H1 (cell line): ENCODE data around the gene RGS17. TPM values are rescaled to one million over a fixed set of nuclear protein-coding genes. Genes with fewer than 3 reads are reported as not detected.

ENCODE experiments used
- CTCF ChIA-PET: fragments of 300-600 bp; sonication (Branson Sonifier 250); formaldehyde crosslinking; loops from one replicate; lab custom pipeline; 2021; ENCODE audit not compliant: partially characterized antibody; lab: Charles Lee
- POLR2A ChIA-PET: fragments of 300-600 bp; sonication (Branson Sonifier 250); formaldehyde crosslinking; loops from one replicate; lab custom pipeline; 2021; ENCODE audit warnings: inconsistent platforms; ENCODE audit not compliant: partially characterized antibody; lab: Charles Lee
- DNase-seq, 2 experiments: peaks; one replicate each; pipeline versions ENCODE4 v3.0.0 to v3.0.0-alpha.2; 2010 to 2022; ENCODE audit warnings: low spot score in 2 of 2, low read depth in 1 of 2, mixed read lengths in 1 of 2
- FAIRE-seq: peaks from 2 replicates; lab custom pipeline; 2011; peaks lifted over from hg19 to GRCh38; lab: Jason Lieb, UNC
- H2AFZ ChIP-seq: 2 replicates; pipeline ENCODE4 v1.8.1; 2012; ENCODE audit warnings: low read length, inconsistent platforms
- H2AK5ac ChIP-seq: 2 replicates; pipeline ENCODE4 v1.6.1; 2013; ENCODE audit warnings: low read depth, low read length
- H2BK120ac ChIP-seq: replicated peaks from 2 replicates; pipeline ENCODE3; 2013; ENCODE audit warnings: low read depth, low read length, inconsistent platforms
- H2BK12ac ChIP-seq: 2 replicates; pipeline ENCODE4 v1.6.1; 2013; ENCODE audit warnings: low read depth, low read length
- H2BK15ac ChIP-seq: 2 replicates; pipeline ENCODE4 v1.6.1; 2013; ENCODE audit warnings: low read length
- H2BK20ac ChIP-seq: 2 replicates; pipeline ENCODE4 v1.6.1; 2013; ENCODE audit warnings: low read length
- H2BK5ac ChIP-seq: 2 replicates; pipeline ENCODE4 v1.6.1; 2013; ENCODE audit warnings: low read depth, low read length
- H3K14ac ChIP-seq: 2 replicates; pipeline ENCODE4 v1.6.1; 2013; ENCODE audit warnings: inconsistent platforms; ENCODE audit not compliant: insufficient read length
- H3K18ac ChIP-seq: 2 replicates; pipeline ENCODE4 v1.6.1; 2013; ENCODE audit warnings: low read length; ENCODE audit errors: extremely low read depth
- H3K23ac ChIP-seq: 2 replicates; pipeline ENCODE4 v1.6.1; 2013; ENCODE audit warnings: inconsistent platforms; ENCODE audit not compliant: insufficient read length
- H3K23me2 ChIP-seq: 2 replicates; pipeline ENCODE4 v1.6.1; 2013; ENCODE audit warnings: low read depth, low read length
- H3K27ac ChIP-seq: 2 replicates; pipeline ENCODE4 v1.6.1; 2011; ENCODE audit warnings: low read depth, low read length, inconsistent platforms
- H3K27me3 ChIP-seq, 4 experiments: replicated peaks in 1 of 4; 1 replicate in 1 of 4; 2 replicates in 3 of 4; pipeline versions ENCODE4 v1.6.1 to v1.8.1; 2011 to 2013; ENCODE audit warnings: low read length in 3 of 4, mild to moderate bottlenecking in 3 of 4, inconsistent platforms in 2 of 4, mixed read lengths in 2 of 4, moderate library complexity in 1 of 4; ENCODE audit not compliant: control insufficient read depth in 3 of 4, insufficient read depth in 3 of 4; ENCODE audit errors: extremely low read depth in 1 of 4
- H3K36me3 ChIP-seq, 4 experiments: 2 replicates each; pipeline versions ENCODE4 v1.6.1 to v1.8.1; 2011 to 2013; ENCODE audit warnings: mild to moderate bottlenecking in 4 of 4, low read length in 3 of 4, moderate library complexity in 2 of 4, control low read depth in 1 of 4, inconsistent platforms in 1 of 4; ENCODE audit not compliant: insufficient read depth in 4 of 4, control insufficient read depth in 2 of 4
- H3K4ac ChIP-seq: replicated peaks from 2 replicates; pipeline ENCODE3; 2013; ENCODE audit warnings: low read length, low read depth, mixed read lengths, inconsistent platforms; ENCODE audit not compliant: insufficient read length
- H3K4me1 ChIP-seq, 4 experiments: replicated peaks in 1 of 4; 1 replicate in 1 of 4; 2 replicates in 3 of 4; pipeline versions ENCODE4 v1.6.1 to v1.8.1; 2011 to 2013; ENCODE audit warnings: low read length in 3 of 4, inconsistent platforms in 2 of 4, mixed read lengths in 1 of 4; ENCODE audit not compliant: insufficient read depth in 4 of 4, control insufficient read depth in 3 of 4
- H3K4me2 ChIP-seq, 2 experiments: 2 replicates each; pipeline versions ENCODE4 v1.6.1 to v1.8.1; 2011 to 2013; ENCODE audit warnings: low read depth in 2 of 2, low read length in 2 of 2, control low read depth in 1 of 2, inconsistent platforms in 1 of 2, mild to moderate bottlenecking in 1 of 2; ENCODE audit not compliant: insufficient read depth in 1 of 2
- H3K4me3 ChIP-seq, 4 experiments: fragments of 200-600, 300-600 bp in 1 of 4; sonication (generic), shearing (Covaris generic), sonication (Bioruptor Twin) in 1 of 4; 2 replicates each; pipeline versions ENCODE4 v1.5.1 to v1.8.1; 2011 to 2016; ENCODE audit warnings: low read length in 4 of 4, low read depth in 3 of 4, control low read depth in 2 of 4, inconsistent platforms in 2 of 4, mild to moderate bottlenecking in 2 of 4, mixed read lengths in 1 of 4, moderate library complexity in 1 of 4; ENCODE audit not compliant: insufficient read depth in 2 of 4; ENCODE audit errors: extremely low read depth in 1 of 4
- H3K56ac ChIP-seq: replicated peaks from 2 replicates; pipeline ENCODE3; 2013; ENCODE audit warnings: low read depth, mild to moderate bottlenecking, mixed read lengths, low read length, inconsistent platforms; ENCODE audit not compliant: insufficient read length
- H3K79me1 ChIP-seq: 2 replicates; pipeline ENCODE4 v1.6.1; 2013; ENCODE audit warnings: low read depth, low read length, control low read depth
- H3K79me2 ChIP-seq, 2 experiments: 2 replicates each; pipeline versions ENCODE4 v1.6.1 to v1.8.1; 2012 to 2013; ENCODE audit warnings: low read length in 2 of 2, mild to moderate bottlenecking in 2 of 2, inconsistent platforms in 1 of 2; ENCODE audit not compliant: insufficient read depth in 2 of 2, control insufficient read depth in 1 of 2
- H3K9ac ChIP-seq, 4 experiments: replicated peaks in 1 of 4; 1 replicate in 1 of 4; 2 replicates in 3 of 4; pipeline versions ENCODE4 v1.6.1 to v1.8.1; 2011 to 2013; ENCODE audit warnings: low read depth in 3 of 4, low read length in 3 of 4, control low read depth in 2 of 4, mild to moderate bottlenecking in 2 of 4, moderate library complexity in 2 of 4, inconsistent platforms in 1 of 4; ENCODE audit errors: extremely low read depth in 1 of 4
- H3K9me3 ChIP-seq, 2 experiments: 2 replicates each; pipeline versions ENCODE4 v1.6.1 to v1.8.1; 2012 to 2013; ENCODE audit warnings: mild to moderate bottlenecking in 2 of 2, moderate library complexity in 2 of 2, control low read depth in 1 of 2, inconsistent platforms in 1 of 2, low read depth in 1 of 2, low read length in 1 of 2, mixed read lengths in 1 of 2; ENCODE audit not compliant: insufficient read depth in 2 of 2
- H4K20me1 ChIP-seq, 2 experiments: replicated peaks in 1 of 2; 2 replicates each; pipeline versions ENCODE3 to v1.8.1; 2011 to 2013; ENCODE audit warnings: inconsistent platforms in 2 of 2, low read length in 2 of 2, mild to moderate bottlenecking in 1 of 2; ENCODE audit not compliant: insufficient read depth in 2 of 2, control insufficient read depth in 1 of 2
- H4K5ac ChIP-seq: 2 replicates; pipeline ENCODE4 v1.6.1; 2013; ENCODE audit warnings: low read length, low read depth, mixed read lengths, inconsistent platforms; ENCODE audit not compliant: insufficient read length
- H4K8ac ChIP-seq: 2 replicates; pipeline ENCODE4 v1.8.0; 2013; ENCODE audit warnings: mild to moderate bottlenecking, moderate library complexity, low read length, inconsistent platforms; ENCODE audit not compliant: insufficient read depth; ENCODE audit errors: extremely low read depth
- H4K91ac ChIP-seq: replicated peaks from 2 replicates; pipeline ENCODE3; 2013; ENCODE audit warnings: low read length, mixed read lengths, inconsistent platforms; ENCODE audit not compliant: insufficient read length
- GTF2F1 ChIP-seq: IDR thresholded peaks from 2 replicates; pipeline ENCODE4 v1.6.1; 2012; ENCODE audit warnings: low read depth, low read length, improper control_type of control experiment, borderline replicate concordance
- KDM1A ChIP-seq: fragments of 200-600, 300-600 bp; sonication (generic); IDR thresholded peaks from 2 replicates; pipeline ENCODE4 v1.7.1; 2016; ENCODE audit warnings: mild to moderate bottlenecking, low read length, borderline replicate concordance
- RFX5 ChIP-seq: IDR thresholded peaks from 2 replicates; pipeline ENCODE4 v1.6.1; 2011; ENCODE audit warnings: low read depth, low read length, improper control_type of control experiment, borderline replicate concordance
- SAP30 ChIP-seq: fragments of 300-600 bp; sonication (generic); IDR thresholded peaks from 2 replicates; pipeline ENCODE4 v1.7.1; 2012; ENCODE audit warnings: low read length, moderate library complexity, mild to moderate bottlenecking, inconsistent platforms; ENCODE audit not compliant: insufficient read depth, insufficient replicate concordance
- WGBS, 2 experiments: shearing (Covaris generic) in 1 of 2; methylation state at CpG; one replicate each; pipeline versions ENCODE4 v1.1.6 to v1.1.7; 2013 to 2015; ENCODE audit warnings: low lambda C conversion rate in 2 of 2, mixed read lengths in 2 of 2, inconsistent platforms in 1 of 2, low coverage in 1 of 2, missing lambda C conversion rate in 1 of 2; ENCODE audit not compliant: insufficient replicate concordance in 2 of 2, insufficient coverage in 1 of 2, insufficient read length in 1 of 2; ENCODE audit errors: extremely low coverage in 1 of 2, missing lambda C conversion rate in 1 of 2; 5-methylcytosine and 5-hydroxymethylcytosine counted together
- polyA plus RNA-seq, 7 experiments: library from polyadenylated mRNA; depleted of rRNA in 3 of 7; stranded (reverse) in 5 of 7; unstranded in 2 of 7; fragments of >200 nt in 5 of 7; fragments of 200-250 nt in 2 of 7; gene quantifications; 1 replicate in 5 of 7; 2 replicates in 1 of 7; 4 replicates in 1 of 7; pipeline versions ENCODE4 v1.2.1 to v1.2.3, GENCODE V29; 2011 to 2013; ENCODE audit warnings: missing spikeins in 2 of 7, mixed read lengths in 2 of 7
- total RNA-seq: library from RNA; stranded (reverse); fragmentation: NEBNext Ultra II Directional; extraction: Animal tissue kit (Norgen Biotek cat#: 25700); gene quantifications from 2 replicates; pipeline ENCODE4 v1.2.1, GENCODE V29; 2021
- TF ChIP-seq, protein P1 (sequence below): IDR thresholded peaks from 2 replicates; pipeline ENCODE4 v1.6.1; 2011; ENCODE audit warnings: low read depth, mild to moderate bottlenecking, low read length; ENCODE audit not compliant: insufficient read depth

Gene RGS17
- total and polyA plus RNA-seq, 2 of the 8 experiments (the other 6 are each of a cell fraction or from before 2014, with no cell fraction given): 2.0 to 12.2 TPM

DNA sequence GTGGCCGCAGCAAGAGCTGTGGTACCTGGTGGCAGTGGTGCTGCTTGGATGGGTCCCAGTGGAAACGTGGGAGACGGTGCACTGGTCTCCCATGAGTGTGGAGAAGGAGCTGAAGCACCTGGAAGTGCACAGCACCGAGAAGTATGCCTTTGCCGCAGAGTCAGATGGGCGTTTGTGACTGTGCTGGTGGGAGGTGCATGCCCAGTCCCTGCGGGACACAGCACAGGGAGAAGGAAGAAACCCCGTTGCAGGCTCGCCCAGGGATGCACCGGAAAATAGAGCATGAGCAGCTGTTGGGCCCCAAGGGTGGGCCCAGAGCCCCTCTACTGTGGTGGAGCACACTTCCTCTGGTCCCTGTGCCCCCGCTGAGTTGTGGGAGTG, 19.3 kb upstream of the RGS17 start:
- peak overlapping the region; percentile 81; the same call in 1 of the 2 replicates for H2AFZ ChIP-seq
- H2BK15ac ChIP-seq: no peak overlapping the region
- no peak overlapping the region for H3K18ac ChIP-seq
- CTCF ChIA-PET: interaction anchor here (1.0 to 1.8 kb wide), 3 partner anchors 10 to 42 kb away, joined by 3 to 4 read pairs (median 4); no protein-coding TSS in a partner anchor
- H4K91ac ChIP-seq: no peak overlapping the region
- no peaks in the 10 kb centered on the region for H3K36me3 ChIP-seq
- H2BK5ac ChIP-seq: no peak overlapping the region
- H2AK5ac ChIP-seq: no peak overlapping the region
- FAIRE-seq: no peak
- WGBS, 2 experiments: 86% methylated on average over 11 of the region's 11 CpGs; no CpG with 5 or more reads in 1 of the 2 experiments
- H3K79me2 ChIP-seq: no peaks in the 10 kb centered on the region
- H3K4ac ChIP-seq: no peak overlapping the region
- no peak overlapping the region; the same call in 1 of the 2 replicates for H4K8ac ChIP-seq
- H4K5ac ChIP-seq: no peak overlapping the region
- no peak overlapping the region for H2BK20ac ChIP-seq
- POLR2A ChIA-PET: no interaction called here
- H3K4me3 ChIP-seq: no peak overlapping the region
- H3K9ac ChIP-seq: no peak overlapping the region
- H3K9me3 ChIP-seq: no peaks in the 10 kb centered on the region
- no peaks in the 10 kb centered on the region for H3K23me2 ChIP-seq
- no peaks in the 10 kb centered on the region for H4K20me1 ChIP-seq
- H3K4me2 ChIP-seq: no peak overlapping the region
- no peaks in the 10 kb centered on the region for H3K27me3 ChIP-seq
- no peak overlapping the region; the same call in 1 of the 2 replicates for H3K27ac ChIP-seq
- no peak overlapping the region for H2BK12ac ChIP-seq
- H3K79me1 ChIP-seq: no peaks in the 10 kb centered on the region
- no peak overlapping the region for H3K56ac ChIP-seq
- H2BK120ac ChIP-seq: no peak overlapping the region
- no peak overlapping the region for H3K14ac ChIP-seq
- H3K23ac ChIP-seq: no peak overlapping the region
- no peak for TF ChIP-seq SAP30
- TF ChIP-seq, protein P1, sequence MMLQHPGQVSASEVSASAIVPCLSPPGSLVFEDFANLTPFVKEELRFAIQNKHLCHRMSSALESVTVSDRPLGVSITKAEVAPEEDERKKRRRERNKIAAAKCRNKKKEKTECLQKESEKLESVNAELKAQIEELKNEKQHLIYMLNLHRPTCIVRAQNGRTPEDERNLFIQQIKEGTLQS: no peak
- TF ChIP-seq RFX5: no peak
- TF ChIP-seq KDM1A: no peak
- TF ChIP-seq GTF2F1: no peak
- peaks cover 0 to 3% (median 0%) of the 10 kb centered on the region in 4 experiments; a peak in 3 of 7 replicates for H3K4me1 ChIP-seq
- DNase-seq: no peak
